GM18858 (cell line): ENCODE results near the gene KLK12.

ENCODE experiments used
- ATAC-seq: cut with Tn5 transposase; IDR thresholded peaks from one replicate; pipeline ENCODE4 v1.9.1; 2021; ENCODE audit not compliant: unreplicated experiment

The KLK12 gene, protein sequence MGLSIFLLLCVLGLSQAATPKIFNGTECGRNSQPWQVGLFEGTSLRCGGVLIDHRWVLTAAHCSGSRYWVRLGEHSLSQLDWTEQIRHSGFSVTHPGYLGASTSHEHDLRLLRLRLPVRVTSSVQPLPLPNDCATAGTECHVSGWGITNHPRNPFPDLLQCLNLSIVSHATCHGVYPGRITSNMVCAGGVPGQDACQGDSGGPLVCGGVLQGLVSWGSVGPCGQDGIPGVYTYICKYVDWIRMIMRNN

DNA sequence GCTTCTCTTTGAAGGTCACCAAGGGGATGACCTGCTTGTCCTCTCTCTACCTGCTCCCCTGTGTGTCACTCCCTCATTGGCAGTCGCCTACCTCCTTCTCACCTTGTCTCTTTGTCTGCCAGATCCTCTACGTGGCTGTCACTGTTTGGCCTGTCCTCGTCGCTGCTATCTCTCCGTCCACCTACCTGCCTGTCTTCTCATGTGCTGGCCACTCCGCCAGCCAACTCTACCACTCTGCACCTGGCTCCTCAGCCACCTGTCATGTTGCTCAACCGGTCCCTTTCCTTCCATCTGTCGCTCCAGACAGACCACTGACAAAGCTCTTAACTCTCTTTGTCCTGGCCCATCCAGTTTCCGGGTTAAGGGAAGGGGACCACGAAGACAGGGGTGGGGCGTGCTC is at the start of gene KLK12:
TSS of gene KLK12 (minus strand) at position 299 of the 400 bp plus-strand sequence. CDS start 381 bp downstream, outside the sequence.
- no peak for ATAC-seq

GRCh38 chr19:51084505-51084904 is 49.7 kb upstream of the KLK12 start:
- ATAC-seq = no peak

GRCh38 chr19:51083783-51084182 is 49.0 kb upstream of the KLK12 start:
- ATAC-seq = no peak

- no peak for ATAC-seq
Measured at GRCh38 chr19:51083181-51083580, 48.4 kb upstream of the KLK12 start.

GRCh38 chr19:51082611-51083010 is 47.8 kb upstream of the KLK12 start, which contains the start of gene KLK14:
KLK14 (minus strand) TSS chr19:51082887; CDS start chr19:51082614, 273 bp downstream.
- no peak for ATAC-seq

GRCh38 chr19:51081476-51081875 is 46.7 kb upstream of the KLK12 start:
- ATAC-seq = no peak

- no peak for ATAC-seq
Measured at GRCh38 chr19:51079481-51080110, 44.8 kb upstream of the KLK12 start.

GRCh38 chr19:51078731-51079130 is 43.9 kb upstream of the KLK12 start:
- ATAC-seq = no peak

DNA sequence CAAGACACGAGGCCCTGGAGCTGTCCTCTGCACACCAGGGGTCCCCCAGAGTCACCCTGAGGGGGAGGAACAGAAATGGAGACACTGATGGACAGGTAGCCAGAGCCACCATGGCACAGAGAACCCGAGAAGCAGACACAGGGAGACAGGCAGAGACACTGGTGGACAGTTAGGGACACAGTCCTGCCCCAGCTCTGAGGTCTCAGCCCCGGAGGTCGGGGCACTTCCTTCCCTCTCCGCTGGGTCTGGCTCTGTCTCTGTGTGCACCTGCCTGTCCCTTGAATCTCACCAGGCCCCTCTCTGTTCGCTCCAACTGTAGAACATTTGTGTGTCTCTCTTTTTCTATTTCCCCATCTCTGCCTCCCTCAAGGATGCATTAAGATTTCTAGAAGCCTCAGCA is 43.3 kb upstream of the KLK12 start:
- ATAC-seq = no peak

DNA sequence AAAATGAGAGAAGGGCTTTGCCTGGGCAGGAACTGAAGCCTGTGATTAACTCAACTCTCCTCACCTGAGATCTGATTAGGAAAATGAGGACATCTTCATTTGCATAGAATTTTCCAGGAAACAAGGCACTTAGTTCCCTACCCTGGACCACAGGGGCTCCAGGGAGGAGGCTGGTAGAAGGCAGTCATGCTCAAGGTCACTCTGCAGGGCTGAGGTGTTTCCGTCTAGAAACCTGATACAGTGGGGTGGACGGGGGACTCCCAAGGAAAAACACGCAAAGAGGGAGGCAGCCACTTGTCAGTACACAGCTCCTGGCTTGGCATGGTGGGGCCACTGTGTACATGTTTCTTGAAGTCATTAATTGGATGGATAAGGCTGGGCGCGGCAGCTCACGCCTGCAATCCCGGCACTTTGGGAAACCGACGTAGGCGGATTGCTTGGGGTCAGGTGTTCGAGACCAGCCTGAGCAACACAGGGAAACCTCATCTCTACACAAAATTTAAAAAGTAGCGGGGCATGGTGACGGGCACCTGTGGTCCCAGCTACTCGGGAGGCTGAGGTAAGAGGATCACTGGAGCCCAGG is 41.9 kb upstream of the KLK12 start:
- no peak for ATAC-seq

DNA sequence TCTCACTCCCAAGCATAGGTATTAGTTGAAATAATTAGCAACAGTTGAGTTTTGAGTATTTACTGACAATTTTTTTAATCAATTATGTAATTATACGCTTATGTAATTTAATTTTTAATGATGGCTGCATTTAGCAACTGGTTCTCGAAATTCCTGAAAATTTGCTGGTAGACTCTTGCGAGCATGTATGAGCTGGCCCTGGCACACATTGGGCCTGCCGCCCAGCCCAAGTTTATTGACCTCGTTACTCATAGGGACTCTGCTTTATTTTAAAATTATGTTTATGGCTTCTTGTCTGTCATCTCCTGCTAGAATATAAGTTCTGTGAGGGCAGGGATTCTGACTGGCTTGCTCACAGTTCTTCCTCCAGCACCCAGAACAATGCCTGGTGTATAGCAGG is 41.2 kb upstream of the KLK12 start:
- no peak for ATAC-seq

- ATAC-seq = no peak
Measured at GRCh38 chr19:51071095-51071405, 36.2 kb upstream of the KLK12 start.

- no peak for ATAC-seq
Measured at GRCh38 chr19:51070334-51071094, 35.7 kb upstream of the KLK12 start.

DNA sequence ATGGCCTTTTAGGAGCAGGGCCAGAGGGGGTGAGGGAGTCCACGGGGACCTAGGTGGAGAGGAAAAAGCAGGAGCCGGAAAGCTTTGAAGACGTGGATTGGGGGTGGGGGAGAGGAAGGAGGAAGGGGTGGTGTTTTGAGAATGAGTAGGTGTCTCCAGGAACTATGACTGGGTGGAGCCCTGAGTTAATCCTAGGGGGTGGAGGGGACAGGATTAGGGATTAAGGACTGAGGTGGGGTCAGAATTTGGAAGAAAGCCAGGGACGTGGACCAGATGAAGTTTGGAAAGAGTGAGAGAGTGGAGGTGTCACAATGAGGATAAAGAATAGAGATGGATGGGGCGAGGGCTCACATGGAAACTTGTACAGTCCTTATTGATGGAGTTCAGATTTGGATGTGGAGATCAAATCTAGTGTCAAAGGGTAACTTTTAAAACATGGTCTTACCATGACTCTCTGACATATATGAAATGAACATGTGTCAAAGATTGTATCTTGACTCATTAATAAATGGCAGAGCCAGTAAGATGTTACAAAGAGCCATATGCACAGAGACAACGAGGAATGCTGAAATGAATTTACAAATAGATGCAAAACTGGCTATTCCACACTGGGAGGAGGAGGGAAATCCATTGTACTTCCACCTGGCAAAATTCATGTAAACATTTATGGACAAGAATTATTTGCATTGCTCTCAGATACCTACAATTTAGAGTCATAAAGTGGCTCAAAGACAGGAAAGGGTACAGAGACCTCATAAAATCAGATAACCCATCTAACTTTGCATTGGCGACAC is 31.8 kb upstream of the KLK12 start:
- no peak for ATAC-seq

DNA sequence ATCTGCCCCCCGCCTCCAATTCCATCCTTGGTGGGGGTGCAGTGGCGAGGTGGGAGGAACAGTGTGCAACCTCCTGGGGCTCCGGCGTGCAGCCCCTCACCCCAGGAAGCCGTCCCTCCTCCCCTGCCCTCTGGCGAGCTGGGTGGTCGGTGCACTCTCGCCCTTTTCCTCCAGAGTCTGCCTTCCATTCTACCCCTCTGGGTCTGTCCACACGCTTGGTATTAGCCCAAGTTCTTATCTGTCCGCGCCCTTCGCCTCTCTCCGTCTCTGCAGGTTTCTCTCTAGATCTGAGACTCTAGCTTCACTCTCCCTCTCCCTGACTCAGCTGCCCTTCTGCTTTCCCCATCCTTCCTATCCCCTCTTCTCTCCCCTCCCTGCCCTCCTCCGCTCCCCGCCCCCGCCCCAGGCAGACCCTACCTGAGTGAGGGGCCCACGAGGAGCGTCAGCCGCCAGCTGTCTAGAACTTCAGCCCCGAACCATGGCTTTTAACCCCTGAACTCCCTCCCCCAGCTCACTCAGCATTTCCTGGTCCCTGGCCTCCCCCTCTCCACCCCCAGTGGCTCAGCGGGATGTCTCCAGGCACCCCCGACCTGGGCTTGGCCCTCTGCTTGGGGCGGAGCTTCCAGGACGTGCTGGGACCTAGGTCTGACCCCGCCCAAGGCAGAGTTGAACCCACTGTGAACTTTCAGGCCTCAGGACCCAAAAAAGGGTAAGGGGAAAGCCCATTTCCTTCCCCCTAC is 30.6 kb upstream of the KLK12 start:
- ATAC-seq = no peak

DNA sequence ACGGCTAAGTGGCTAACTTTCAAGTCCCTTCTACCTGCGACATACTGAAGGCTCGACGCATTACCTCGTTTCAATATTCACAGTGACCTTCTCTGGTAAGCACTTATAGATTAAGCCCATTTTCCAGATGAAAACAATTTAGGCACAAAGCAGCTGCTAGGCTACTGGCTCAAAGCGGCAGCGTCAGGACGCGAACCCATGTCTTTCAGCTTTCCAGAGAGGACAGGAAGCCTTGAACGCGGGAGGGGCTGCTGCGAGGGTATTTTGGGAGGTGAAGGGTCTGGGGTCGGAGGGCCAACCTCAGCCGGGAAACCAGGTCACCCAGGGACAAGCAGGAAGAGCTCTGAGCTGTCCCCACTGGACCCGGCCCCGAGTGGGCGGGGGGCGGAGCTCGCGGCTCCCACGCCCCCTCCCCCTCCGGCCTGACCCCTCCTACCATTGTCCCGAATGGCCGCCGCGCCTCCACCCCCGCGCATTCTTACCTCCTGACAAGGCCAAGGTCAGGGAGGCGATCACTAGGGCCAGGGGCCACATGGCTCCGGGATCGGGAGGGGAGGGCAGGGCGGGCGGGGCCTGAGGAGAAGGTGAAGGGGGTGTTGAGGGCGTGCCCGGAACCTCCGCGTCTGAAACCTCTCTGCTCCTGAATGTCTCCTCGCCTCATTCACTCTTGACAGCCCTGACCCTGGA is 29.9 kb upstream of the KLK12 start, which contains the start of gene KLK13:
TSS of gene KLK13 (minus strand) at position 559 of the 687 bp plus-strand sequence. CDS start at position 534, 25 bp downstream.
- no peak for ATAC-seq

DNA sequence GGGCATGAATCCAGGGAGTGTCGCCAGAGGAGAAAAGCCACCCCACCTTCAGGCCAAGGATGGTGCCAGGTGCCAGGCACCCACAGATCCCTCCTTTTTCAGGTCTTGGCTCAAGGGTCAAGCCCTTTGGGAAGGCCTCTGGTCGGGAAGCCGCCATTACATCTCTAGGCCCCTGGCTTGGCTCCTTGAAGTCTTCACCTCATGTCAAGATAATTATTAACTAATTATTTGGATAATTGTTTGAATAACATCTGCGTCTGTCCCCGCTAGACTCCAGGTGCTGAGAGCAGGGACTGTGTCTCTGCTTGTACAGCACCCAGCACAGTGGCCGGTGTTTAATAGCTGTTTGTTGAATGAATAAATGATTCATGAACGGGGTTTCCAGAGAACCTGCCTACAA is 28.9 kb upstream of the KLK12 start:
- no peak for ATAC-seq

- no peak for ATAC-seq
Measured at GRCh38 chr19:51060973-51061372, 26.2 kb upstream of the KLK12 start.

DNA sequence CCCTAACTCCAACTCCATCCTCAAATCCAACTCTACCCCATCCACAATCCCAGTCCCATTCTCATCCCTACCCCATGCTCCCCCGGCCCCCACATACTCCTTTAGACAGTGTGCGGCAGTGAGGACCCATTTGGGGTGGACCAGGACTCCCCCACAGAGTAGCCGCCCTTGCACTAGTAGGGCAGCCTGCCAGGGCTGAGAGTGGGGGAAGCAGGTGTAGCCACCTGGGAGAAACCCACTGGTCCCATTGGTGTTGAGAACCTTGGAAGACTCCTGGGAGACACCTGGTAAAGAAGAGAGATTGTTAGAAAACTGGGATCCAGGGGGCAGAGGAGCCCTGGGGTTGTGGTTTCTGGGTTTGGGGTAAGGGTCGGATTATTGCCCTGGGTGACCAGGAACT is 25.5 kb upstream of the KLK12 start:
- ATAC-seq = no peak

- ATAC-seq = no peak
Measured at GRCh38 chr19:51059715-51060114, 24.9 kb upstream of the KLK12 start.
